Measurements from ENCODE around the gene AK9. TPM values are rescaled to one million over a fixed set of nuclear protein-coding genes. Genes with fewer than 3 reads are reported as not detected.

The AK9 gene
- total and polyA plus RNA-seq, 10 of the 15 experiments (the other 5 are each of a cell fraction or from before 2014, with no cell fraction given) = 2.1 to 7.4 (median 4.2) TPM

GRCh38 chr6:109524129-109524528 lies 166.9 kb downstream of the AK9 start (continued):
- TF ChIP-seq BCL3 (IDR thresholded peaks at IDR 0.05; ENCODE audit: borderline replicate concordance, insufficient read depth, low read depth, low read length, poor library complexity, severe bottlenecking) (no peak), NRF1 (conservative IDR thresholded peaks at IDR 0.05; ENCODE audit: low read depth, low read length) (no peak)

DNA sequence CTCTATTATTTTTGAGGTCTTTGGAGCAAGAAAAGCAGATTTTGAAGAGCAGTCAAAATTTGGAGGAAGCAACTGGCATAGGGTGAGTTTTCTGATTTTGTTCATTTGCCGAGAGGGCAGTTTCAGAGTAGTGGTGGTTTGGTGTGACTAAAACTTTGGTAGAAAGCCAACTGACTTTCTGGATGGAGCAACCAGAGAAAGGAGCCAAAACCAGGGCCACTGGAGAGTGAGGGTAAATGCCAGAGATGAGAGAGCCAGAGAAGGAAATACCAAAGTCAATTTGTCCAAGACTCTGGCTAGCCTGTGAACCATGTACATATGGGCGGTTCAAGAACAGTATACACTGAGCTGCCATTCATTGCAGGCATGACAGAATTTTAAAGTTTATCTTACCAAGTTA lies 167.5 kb downstream of the AK9 start:
- ChIA-PET SMC1A (ENCODE audit: uncharacterized antibody, unreplicated experiment) (no interaction called here), RAD21 (ENCODE audit: unreplicated experiment) (no interaction called here), POLR2A (no interaction called here), CTCF (no interaction called here)
- in situ Hi-C loops (cut with MboI) (loop anchor here (10.0 kb wide), 1 partner anchor 171 kb away; the partner anchor contains the start of genes AK9 and FIG4), intact Hi-C loops (cut with micrococcal nuclease; ENCODE audit: unreplicated experiment) (no loop called here)
- Histone ChIP-seq H3K27me3 (replicated peaks in 1 of 2; ENCODE audit: control insufficient read depth in 2 of 2, insufficient read depth in 2 of 2, low read length in 1 of 2) (no peaks in the 10 kb centered on the region), H3K4me1 (ENCODE audit: control insufficient read depth, insufficient read depth, low read length) (no peaks in the 10 kb centered on the region), H3K27ac (ENCODE audit: control insufficient read depth, insufficient read depth) (no peak overlapping the region), H3K9me3 (replicated peaks; ENCODE audit: control insufficient read depth, insufficient read depth, low read length) (no peaks in the 10 kb centered on the region; the same call in 2 of the 3 replicates), H3K4me3 (no peak overlapping the region), H3K9ac (ENCODE audit: control insufficient read depth, insufficient read depth, low read length) (no peak overlapping the region), H2AFZ (ENCODE audit: control insufficient read depth, low read depth, low read length) (no peak overlapping the region), H4K20me1 (ENCODE audit: control insufficient read depth, insufficient read depth) (no peaks in the 10 kb centered on the region), H3K79me2 (ENCODE audit: control insufficient read depth, insufficient read depth, low read length) (no peaks in the 10 kb centered on the region), H3K4me2 (ENCODE audit: control insufficient read depth, insufficient read depth) (no peak overlapping the region), H3K36me3 (ENCODE audit: control insufficient read depth in 2 of 2, insufficient read depth in 2 of 2, low read length in 1 of 2) (no peaks in the 10 kb centered on the region)
- TF ChIP-seq POLR2AphosphoS2 (IDR thresholded peaks at IDR 0.05; ENCODE audit: low read depth, low read length) (no peak), SP1 (IDR thresholded peaks at IDR 0.05; ENCODE audit: low read depth, low read length) (no peak), POU2F2 (IDR thresholded peaks at IDR 0.05; ENCODE audit: borderline replicate concordance, low read depth, low read length) (no peak), SPI1 (IDR thresholded peaks at IDR 0.05; ENCODE audit: borderline replicate concordance, insufficient read depth, low read depth, low read length) (no peak), ETV6 (conservative IDR thresholded peaks at IDR 0.05 in 1 of 2, IDR thresholded peaks at IDR 0.05 in 1 of 2; ENCODE audit: borderline replicate concordance in 1 of 2, low read depth in 1 of 2) (no peak), MYB (IDR thresholded peaks at IDR 0.05; ENCODE audit: borderline replicate concordance, low read depth, low read length) (no peak), NR2C1 (IDR thresholded peaks at IDR 0.05) (no peak), NFYA (IDR thresholded peaks at IDR 0.05; ENCODE audit: borderline replicate concordance, low read depth, low read length) (no peak), ZZZ3 (IDR thresholded peaks at IDR 0.05; ENCODE audit: control insufficient read depth, insufficient read length, low read depth) (no peak), ZBTB11 (CRISPR knock-in tag; IDR thresholded peaks at IDR 0.05) (no peak), BHLHE40 (IDR thresholded peaks at IDR 0.05; ENCODE audit: borderline replicate concordance in 1 of 2, low read depth in 2 of 2, low read length in 1 of 2) (no peak), IRF4 (IDR thresholded peaks at IDR 0.05; ENCODE audit: low read depth, low read length) (no peak), FOXK2 (IDR thresholded peaks at IDR 0.05) (no peak), RCOR1 (conservative IDR thresholded peaks at IDR 0.05; ENCODE audit: low read depth, low read length) (no peak), GATAD2B (conservative IDR thresholded peaks at IDR 0.05; ENCODE audit: low read depth) (no peak)
- TF ChIP-seq, protein P1, sequence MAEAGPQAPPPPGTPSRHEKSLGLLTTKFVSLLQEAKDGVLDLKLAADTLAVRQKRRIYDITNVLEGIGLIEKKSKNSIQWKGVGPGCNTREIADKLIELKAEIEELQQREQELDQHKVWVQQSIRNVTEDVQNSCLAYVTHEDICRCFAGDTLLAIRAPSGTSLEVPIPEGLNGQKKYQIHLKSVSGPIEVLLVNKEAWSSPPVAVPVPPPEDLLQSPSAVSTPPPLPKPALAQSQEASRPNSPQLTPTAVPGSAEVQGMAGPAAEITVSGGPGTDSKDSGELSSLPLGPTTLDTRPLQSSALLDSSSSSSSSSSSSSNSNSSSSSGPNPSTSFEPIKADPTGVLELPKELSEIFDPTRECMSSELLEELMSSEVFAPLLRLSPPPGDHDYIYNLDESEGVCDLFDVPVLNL (IDR thresholded peaks at IDR 0.05; ENCODE audit: low read depth, low read length) = no peak
- no peak for ATAC-seq
- no peak for DNase-seq (ENCODE audit: low read depth, low spot score)
- 65% methylated on average over 2 of the region's 2 CpGs for WGBS (ENCODE audit: insufficient coverage, insufficient replicate concordance, low lambda C conversion rate, missing lambda C conversion rate)
- no peak for FAIRE-seq
- BruUV-seq (replicated peaks) = no TSS peak

All from GM12878 (cell line).